GM19397 (cell line): Measurements from ENCODE around the gene STK4.
"Not testable (repeated sequence)": the region's sequence is repeated elsewhere in the genome, so short reads cannot be mapped to it uniquely, and the experiment has no call there.

ENCODE experiments used
- ATAC-seq: cut with Tn5 transposase; IDR thresholded peaks from one replicate; pipeline ENCODE4 v1.9.1; 2021; ENCODE audit warnings: mild to moderate bottlenecking, moderate library complexity; ENCODE audit not compliant: unreplicated experiment

STK4 gene

DNA sequence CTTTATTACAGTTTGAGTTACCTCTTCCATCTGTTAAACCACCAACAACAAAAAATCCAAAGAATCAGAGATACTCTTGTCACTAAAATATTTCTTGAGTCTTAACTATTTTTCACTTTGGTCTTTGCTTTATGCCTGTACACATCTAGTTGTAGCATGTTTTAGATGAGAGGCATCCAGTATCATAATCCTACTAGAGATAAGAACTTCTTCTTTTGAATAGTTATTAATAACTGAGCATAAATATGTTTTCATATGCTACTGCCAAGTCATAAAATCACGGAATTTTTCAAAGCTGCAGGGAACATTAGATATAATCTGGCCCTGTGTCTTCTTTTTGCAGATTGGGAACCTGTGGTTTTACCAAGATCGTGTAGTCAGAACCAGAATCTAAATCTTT lies 55.3 kb downstream of the STK4 start:
- ATAC-seq = no peak

DNA sequence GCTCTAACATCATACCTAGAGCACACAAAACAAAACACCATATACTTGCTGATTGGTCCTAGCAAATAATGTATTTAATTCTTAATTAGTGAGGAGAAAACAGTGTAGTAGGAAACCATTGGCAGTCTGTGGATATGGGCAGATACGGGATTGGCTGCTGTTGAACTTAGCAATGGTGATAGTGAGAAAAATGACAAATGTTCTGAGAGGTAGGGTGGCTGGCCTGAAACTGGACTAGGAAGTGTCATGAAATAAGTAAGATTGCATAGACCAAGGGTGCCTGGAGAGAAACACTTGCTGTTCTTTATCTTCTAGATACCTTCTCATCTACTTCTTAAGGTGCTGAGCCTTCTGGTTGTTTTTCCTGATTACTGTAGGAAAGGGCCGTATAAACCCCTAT lies 56.8 kb downstream of the STK4 start:
- ATAC-seq = not testable (repeated sequence)

DNA sequence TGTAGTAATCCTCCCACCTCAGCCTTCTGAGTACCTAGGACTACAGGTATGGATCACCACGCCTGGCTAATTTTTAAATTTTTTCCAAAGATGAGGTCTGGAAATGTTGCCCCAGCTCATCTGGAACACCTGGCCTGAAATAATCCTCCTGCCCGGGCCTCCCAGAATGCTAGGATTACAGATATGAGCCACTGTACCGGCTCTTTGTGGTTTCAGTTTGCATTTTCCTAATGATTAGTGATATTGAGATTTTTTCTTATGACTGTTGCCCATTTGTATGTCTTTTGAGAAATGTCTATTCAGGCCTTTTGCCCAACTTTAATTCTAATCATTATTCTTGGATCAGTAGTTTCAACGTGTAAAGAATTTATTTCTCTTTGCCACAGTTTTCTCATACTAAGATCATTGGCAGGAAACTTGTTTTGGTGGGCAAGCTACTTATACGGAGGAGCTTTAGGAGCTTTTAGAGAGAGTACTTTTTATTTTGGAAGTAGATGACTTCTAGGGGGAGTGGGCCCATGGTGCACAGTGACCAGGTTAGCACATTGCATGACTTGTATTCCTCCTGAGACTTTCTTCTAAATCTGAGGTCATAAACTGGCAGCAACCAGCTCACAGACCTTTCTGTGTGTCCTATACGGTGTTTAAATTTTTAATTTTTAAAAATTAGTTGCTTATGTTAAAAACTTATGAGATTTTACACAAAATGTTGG lies 62.3 kb downstream of the STK4 start:
- ATAC-seq = no peak

DNA sequence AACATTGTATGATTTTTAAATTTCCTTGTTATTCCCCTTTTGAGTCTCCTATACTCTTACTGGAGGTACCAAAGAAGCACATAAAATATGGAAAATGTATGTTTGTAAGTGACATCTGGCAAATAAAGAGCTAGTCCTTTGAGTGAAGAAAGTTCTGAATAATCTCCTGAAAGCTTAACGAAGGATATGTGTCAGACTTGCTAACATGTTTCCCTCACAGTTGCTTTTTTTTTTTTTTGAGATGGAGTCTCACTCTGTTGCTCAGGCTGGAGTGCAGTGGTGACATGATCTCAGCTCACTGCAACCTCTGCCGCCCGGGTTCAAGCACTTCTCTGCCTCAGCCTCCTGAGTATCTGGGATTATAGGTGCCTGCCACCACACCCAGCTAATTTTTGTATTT lies 63.6 kb downstream of the STK4 start:
- no peak for ATAC-seq

DNA sequence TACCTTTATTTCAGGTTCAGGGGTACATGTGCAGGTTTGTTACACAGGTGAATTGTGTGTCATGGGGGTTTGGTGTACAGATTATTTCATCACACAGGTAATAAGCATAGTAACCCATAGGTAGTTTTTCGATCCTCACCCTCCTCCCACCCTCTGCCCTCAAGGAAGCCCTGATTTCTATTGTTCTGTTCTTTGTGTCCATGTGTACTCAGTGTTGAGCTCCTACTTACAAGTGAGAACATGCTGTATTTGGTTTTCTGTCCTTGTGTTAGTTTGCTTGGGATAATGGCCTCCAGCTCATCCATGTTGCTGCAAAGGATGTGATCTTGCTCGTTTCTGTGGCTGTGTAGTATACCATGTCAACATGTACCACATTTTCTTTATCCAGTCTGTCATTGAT lies 66.0 kb downstream of the STK4 start:
- no peak for ATAC-seq

DNA sequence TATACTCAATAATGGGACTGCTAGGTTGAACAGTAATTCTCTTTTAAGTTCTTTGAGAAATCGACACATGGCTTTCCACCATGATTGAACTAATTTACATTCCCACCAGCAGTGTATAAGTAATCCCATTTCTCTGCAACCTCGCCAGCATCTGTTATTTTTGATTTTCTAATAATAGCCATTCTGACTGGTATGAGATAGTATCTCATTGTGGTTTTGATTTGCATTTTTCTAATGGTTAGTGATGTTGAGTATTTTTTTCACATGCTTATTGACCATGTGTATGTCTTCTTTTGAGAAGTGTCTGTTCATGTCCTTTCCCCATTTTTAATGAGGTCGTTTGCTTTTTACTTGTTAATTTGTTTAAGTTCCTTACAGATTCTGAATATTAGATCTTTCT lies 66.5 kb downstream of the STK4 start:
- no peak for ATAC-seq

DNA sequence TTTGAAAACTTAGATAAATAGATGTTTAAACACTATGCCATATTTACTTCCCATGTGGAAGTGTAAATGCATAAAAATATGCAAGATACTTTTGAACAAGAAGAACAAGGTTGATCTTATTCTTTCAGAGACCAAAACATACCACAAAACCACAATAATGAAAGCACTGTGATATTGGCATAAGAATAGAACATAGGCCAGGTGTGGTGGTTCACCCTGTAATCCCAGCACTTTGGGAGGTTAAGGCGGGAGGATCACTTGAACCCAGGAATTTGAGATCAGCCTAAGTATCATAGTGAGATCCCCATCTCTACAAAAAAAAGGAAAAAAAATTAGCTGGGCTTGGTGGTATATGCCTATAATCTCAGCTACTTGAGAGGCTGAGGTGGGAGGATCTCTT lies 68.1 kb downstream of the STK4 start:
- no peak for ATAC-seq

DNA sequence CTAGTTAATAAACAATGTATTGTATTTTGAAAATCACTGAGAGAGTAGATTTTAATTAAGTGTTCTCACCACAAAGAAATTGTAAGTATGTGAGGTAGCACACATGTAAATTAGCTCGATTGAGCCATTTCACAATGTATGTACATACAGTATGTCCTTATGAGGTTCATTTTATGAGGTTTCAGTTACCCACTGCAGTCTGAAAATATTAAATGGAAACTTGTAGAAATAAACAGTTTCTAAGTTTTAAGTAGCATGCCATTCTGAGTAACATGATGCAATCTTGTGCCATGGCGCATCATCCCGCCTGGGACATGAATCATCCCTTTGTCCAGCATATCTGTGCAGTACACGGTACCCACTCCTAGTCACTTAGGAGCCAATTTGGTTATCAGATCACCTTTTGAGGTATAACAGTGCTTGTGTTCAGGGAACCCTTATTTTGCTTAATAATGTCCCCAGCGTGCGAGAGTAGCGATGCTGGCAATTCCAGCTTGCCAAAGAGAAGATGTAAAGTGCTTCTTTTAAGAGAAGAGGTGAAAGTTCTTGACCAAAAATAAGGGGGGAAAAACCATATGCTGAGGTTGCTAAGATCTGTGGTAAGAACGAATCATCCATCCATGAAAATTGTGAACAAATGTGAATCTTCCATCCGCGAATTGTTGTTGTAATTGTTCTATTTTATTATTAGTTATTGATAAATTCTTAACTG lies 69.9 kb downstream of the STK4 start:
- ATAC-seq = no peak

DNA sequence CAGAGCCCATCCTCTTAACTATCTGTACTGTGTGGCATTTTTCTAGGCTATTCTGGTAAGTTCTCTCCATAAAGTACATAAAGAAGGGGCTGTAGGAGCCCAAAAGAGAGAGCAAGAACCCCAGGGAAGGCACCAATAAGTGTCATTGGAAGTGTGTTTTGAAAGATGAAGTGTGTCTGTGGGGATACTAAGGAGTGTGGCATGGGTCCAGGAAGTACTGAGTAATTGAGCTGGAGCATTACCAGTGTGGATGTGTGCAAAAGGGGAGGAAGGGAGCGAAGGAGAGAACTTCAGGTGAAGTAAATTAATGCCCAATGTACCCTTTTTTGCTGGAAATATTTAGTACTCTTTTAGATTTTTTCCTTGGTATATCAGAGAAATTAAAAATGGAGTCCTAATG lies 70.7 kb downstream of the STK4 start:
- no peak for ATAC-seq

DNA sequence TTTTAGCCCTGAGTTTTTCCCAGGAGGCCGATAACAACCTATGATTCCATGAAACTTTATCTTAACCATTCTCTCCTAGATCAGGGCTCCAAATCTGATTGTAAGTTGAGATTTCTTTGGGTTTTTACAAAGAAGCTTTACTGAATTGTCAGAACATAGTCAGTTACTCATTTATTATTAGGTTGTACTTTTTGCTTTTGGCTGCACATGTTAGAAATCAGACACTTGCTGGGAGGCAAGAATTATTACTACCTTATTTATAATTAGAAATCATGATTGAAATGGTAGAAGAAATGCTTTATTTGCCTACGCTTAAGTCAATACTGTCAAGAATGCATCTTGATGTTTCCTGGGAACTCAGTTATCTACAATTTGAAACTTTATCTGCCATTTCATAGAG lies 71.3 kb downstream of the STK4 start:
- no peak for ATAC-seq

DNA sequence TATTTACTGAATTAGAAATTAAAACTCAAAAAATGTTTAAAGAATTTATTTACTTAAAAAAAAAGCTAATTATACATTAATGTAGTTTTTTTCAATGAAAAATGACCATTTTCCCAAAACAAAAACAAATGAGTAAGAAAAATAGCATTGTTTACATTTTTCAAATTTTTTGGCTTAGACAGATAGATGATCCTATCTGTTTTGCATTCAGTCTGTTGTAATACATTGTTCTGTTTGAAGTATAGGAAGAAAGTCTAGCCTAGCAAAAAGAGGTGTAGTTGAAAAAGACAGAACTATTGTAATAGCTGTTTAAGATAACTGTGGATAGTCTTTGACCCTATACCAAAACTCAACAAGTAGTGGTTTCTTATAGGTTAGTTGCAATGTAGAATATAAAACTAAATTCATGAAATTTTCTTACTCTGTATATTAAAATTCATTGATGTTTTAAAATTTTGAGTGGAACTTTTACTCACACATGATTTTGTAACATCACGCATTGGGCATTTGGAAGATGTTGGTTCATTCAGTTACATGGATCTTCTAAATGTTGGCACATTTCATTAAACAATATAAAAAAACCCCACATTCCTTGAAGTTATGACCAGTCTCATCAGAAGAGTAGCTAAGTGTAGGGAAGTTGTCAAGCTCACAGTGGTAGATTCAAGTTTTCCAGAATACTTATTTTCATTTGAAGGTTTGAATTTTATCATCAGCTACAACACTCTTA lies 72.6 kb downstream of the STK4 start:
- ATAC-seq = no peak

DNA sequence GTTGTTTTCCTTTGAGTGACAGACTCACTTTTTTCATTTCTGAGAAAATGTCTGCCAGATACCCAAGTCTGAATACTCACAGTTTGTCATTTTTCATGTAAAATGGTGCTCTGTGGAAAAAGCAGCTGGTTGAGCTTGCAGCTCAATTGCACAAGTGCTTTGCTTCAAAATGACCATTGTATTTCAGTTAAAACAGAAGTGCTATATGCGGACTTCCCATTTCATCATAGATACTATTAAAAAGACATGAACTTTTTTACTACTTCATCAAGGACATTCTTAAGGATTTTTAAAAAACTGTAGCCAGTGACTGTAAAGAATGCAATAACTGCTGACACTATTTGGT lies 73.1 kb downstream of the STK4 start:
- ATAC-seq = no peak

DNA sequence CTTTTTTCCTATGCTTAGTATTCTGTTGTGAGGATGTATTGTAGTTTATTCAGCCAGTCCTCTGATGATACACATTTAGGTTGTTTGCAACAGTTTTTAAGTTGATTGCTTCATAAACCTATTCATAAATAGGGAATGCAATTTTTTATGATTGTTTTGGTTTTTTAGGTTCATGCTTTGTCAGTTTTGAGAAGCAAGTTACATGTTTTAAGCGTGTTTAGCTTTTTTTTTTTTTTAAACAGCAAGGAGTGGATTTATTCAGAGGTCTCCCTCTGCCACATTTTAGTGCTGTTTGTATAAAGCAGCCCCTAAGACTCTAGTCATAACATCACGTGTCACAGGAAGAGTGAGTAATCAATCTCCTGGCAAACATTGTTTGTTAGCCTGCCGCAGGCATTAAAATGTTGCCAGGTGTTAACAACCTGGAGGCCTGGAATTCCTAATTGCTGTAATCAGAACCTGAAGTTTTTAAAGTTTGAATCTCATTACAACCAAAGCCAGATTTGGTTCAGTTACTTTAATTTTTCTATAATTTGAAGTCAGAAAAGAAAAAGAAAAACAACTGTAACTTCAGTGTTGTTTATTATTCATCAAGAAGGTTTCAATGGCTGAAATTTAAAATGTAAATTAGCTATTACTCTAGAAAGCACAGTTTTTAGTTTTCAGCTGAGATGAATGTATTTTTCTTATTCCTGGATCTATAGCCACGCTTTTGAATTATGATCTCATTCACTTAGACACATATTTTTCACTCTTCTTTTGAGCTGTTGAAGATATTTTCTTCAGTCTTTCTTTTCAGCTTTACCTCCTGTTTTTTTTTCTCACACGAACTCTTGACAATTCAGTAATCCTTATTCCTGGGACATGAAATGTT lies 75.4 kb downstream of the STK4 start:
- no peak for ATAC-seq

DNA sequence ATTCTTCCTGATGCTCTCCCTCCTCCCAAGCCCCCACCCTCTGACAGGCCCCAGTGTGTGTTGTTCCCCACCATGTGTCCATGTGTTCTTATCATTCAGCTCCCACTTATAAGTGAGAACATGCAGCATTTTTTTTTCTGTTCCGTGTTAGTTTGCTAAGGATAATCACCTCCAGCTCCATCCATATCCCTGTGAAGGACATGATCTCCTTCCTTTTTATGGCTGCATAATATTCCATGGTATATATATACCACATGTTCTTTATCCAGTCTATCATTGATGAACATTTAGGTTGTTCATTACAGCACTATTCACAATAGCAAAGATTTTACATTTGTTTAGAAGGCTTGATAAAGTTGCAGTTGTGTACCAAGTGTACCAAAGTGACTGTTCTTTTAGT lies 76.7 kb downstream of the STK4 start:
- ATAC-seq = no peak

DNA sequence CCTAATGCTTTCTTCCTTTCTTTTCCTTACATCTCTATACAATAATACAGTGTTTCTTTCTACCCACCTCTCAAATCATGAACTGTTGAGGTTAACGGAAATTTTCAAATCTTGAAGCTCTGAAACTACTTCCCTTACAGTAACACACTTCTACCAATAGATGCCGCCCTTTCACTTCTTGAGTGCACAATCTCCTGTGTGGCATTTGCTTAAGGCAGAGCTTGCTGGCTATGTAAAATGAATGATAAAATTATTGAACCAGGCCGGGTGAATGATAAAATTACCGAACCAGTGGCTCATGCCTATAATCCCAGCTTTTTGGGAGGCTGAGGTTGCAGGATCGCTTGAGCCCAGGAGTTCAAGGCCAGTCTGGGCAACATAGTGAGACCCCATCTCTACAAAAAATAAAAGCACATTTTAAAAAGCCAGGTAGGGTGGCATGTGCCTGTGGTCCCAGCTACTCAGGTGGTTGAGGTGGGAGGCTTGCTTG lies 77.8 kb downstream of the STK4 start:
- ATAC-seq = no peak

DNA sequence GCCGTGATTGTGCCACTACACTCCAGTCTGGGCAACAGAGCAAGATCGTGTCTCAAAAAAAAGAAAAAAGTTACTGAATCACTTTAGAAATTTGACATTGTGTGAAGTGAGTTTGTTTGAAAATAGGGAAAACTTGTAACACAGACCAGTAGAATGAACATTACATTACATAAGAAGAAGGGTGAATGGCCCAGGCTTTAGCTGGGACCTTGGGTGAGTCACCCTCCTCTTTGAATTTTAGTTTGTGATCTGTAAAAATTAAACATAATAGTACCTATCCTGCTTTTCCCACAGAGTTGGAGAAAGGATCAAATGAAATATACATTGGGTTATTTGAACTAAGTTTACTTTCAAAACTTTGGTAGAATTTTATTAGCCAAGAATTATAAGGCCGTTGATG lies 78.3 kb downstream of the STK4 start:
- ATAC-seq = no peak

DNA sequence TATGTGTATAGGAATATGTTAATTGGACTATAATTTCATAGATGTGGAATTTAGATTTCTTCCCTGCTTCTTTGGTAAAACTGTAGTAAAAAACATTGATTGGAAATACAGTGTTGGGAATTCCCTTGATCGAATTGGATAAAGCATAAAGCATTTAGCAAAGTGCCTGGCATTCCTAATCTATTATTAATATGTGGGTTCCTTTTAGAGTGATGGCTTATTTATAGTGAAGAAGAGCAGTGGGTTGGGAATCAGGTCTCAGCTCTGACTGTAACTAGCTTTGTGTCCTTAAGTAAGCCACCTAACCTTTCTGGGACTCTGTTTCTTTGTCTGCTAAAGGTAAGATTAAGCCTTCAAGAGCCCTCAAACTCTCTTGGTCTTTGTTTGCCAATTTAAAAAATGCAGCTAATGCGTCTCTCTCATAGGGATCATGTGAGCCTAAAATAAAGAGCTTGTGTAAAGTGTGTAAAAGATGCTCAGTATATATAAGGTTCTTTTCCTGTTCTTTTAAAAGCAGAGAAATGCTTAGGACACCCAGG lies 81.3 kb downstream of the STK4 start:
- ATAC-seq = no peak

DNA sequence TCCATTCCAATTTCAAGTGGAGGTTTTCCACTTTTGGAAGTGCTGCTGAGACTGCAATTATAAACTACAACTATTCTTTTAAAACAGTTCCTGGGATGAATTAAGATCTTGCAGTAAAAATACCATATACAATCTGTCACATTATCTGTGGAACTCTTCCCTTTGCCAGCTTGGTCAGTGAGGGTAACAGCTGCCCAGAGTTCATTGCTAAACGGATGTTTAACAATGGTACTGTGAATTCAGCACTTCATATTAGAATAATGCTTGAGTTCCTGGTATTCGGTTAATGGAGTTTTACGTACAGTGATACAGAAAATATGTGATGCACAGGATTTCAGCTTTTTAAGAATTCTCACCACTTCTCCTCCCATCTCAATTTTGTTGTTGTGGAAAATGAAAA lies 83.1 kb downstream of the STK4 start:
- ATAC-seq = no peak

DNA sequence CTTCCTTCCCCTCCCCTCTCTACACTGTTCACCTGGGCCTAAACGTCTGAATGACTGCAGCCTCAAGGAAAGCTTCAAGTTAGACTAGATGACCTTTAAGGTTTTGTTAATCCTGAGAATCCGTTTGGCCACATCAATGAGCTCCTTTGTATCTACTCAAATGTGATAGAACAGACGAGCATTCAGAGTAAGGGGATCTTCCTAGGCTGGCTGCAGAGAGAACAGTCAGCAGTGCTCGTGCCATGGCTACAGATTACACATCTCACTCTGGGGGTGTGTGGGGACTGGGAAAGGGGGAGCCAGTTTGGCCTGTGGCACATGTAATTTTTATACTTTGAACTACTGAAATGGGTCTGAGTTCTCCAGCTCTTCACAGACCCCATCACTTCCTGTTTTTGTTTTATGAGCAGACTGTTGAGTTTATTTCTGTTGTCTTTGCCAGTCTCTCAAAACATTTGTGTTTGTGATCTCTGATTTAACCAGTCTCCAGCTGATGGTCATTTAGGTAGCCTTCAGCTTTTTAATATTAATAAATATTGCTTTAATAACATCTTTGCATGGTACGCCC lies 83.7 kb downstream of the STK4 start:
- ATAC-seq = no peak

DNA sequence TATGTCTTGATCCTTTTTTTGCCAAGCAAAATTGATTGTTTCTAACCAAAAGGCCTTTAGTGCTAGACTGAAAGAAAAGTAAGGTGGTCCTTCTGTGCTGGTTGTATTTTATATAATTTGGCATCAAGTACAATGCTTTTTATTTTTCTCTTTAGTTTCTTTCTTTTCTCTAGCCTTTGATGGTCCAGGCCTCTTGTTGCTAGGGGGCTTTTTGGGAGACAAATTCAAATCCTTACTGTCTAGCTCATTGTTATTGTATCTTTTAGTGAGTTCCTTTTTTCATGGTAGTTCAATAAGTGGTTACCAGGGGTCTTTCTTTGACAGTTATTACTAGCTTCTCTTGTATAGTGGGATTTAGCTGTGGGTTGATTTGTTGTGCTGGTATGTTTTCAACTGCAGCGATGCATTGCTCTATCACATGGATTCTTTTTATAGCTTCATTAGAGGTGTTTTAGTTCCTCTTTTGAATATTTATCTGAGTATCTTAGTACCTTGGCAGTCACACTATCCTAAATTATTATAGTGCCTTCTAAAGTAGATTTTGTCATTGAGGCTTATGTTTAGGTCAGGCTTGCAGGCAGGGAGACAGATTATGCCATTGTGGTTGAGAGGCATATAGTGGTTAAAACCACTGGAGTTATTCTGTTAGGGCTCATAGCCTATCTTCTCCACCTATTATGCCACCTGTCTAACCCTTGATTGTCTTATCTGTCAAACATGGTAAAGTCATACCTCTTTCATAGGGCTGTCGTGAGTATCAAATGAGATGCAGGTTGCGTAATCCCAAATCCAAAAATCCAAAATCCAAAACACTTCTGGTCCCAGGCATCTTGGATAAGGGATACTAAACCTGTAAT lies 85.1 kb downstream of the STK4 start:
- ATAC-seq = no peak
